Measurements from ENCODE around the gene BTBD18.

Gene BTBD18

GRCh38 chr11:57711414-57712255 is 40.0 kb downstream of the BTBD18 start, which contains the start of gene MED19:
TSS of gene MED19 (minus strand) at chr11:57712215. CDS start at chr11:57712179, 36 bp downstream.
- no peak for TF ChIP-seq REST (IDR thresholded peaks at IDR 0.05; ENCODE audit: insufficient read depth in 1 of 2, low read depth in 2 of 2, low read length in 2 of 2)
- TF ChIP-seq SIN3A (IDR thresholded peaks at IDR 0.05; ENCODE audit: borderline replicate concordance, insufficient read depth, low read length), result no peak; the same call in 1 of the 2 replicates
- TF ChIP-seq POLR2AphosphoS5 (IDR thresholded peaks at IDR 0.05; ENCODE audit: low read depth, low read length), result peak; percentile 65
- no peak for TF ChIP-seq TAF1 (IDR thresholded peaks at IDR 0.05; ENCODE audit: borderline replicate concordance, insufficient read depth, low read length)
- TF ChIP-seq FOXP2 (optimal IDR thresholded peaks at IDR 0.05; ENCODE audit: borderline replicate concordance, extremely low read depth, extremely low read length, insufficient read depth), result no peak

GRCh38 chr11:57709802-57710367 is 41.7 kb downstream of the BTBD18 start:
- TF ChIP-seq TAF1 (IDR thresholded peaks at IDR 0.05; ENCODE audit: borderline replicate concordance, insufficient read depth, low read length) (no peak), FOXP2 (optimal IDR thresholded peaks at IDR 0.05; ENCODE audit: borderline replicate concordance, extremely low read depth, extremely low read length, insufficient read depth) (no peak), POLR2AphosphoS5 (IDR thresholded peaks at IDR 0.05; ENCODE audit: low read depth, low read length) (no peak), SIN3A (IDR thresholded peaks at IDR 0.05; ENCODE audit: borderline replicate concordance, insufficient read depth, low read length) (no peak), REST (IDR thresholded peaks at IDR 0.05; ENCODE audit: insufficient read depth in 1 of 2, low read depth in 2 of 2, low read length in 2 of 2) (no peak)

DNA sequence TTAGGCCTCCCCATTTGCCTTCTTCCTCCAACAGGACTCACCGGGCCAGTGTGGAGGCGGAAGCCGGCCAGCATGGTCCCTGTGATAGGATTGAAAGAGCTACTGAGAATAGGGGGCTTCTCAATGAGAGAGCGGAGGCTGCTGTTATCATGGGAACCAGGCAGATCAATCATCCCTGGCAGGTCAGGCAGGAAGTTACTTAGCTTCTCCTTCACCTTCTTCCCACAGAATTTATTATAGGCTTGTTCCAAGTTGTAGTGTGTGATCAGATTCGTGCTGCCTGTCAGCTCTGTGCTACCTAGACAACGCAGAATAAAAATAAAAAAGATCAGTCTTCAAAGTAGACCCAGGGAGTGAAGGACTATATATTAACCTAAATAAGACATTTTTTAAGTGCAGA is 46.7 kb downstream of the BTBD18 start:
- no peak for TF ChIP-seq REST (IDR thresholded peaks at IDR 0.05; ENCODE audit: insufficient read depth in 1 of 2, low read depth in 2 of 2, low read length in 2 of 2)
- TF ChIP-seq POLR2AphosphoS5 (IDR thresholded peaks at IDR 0.05; ENCODE audit: low read depth, low read length), result no peak; the same call in 1 of the 2 replicates
- no peak for TF ChIP-seq FOXP2 (optimal IDR thresholded peaks at IDR 0.05; ENCODE audit: borderline replicate concordance, extremely low read depth, extremely low read length, insufficient read depth)
- TF ChIP-seq SIN3A (IDR thresholded peaks at IDR 0.05; ENCODE audit: borderline replicate concordance, insufficient read depth, low read length), result no peak
- no peak for TF ChIP-seq TAF1 (IDR thresholded peaks at IDR 0.05; ENCODE audit: borderline replicate concordance, insufficient read depth, low read length)

DNA sequence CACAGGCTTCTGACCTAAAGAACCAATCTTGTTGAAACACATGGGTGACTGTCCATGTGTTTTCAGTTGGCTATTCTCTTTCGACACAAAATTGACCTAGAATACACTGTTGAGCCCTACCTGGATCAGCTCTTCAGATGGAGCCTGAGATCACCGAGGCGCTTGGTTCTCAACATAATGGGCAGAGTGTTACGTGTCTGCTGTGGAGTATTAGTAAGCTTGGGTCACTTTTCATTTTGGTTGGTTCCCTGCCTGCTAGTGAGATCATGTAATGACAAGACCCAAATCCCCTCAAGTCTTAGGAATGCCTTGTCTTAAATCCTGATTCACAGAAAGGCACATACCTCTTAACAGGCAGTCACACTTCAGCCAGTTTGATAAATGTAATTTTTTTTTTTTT is 48.3 kb downstream of the BTBD18 start:
- TF ChIP-seq SIN3A (IDR thresholded peaks at IDR 0.05; ENCODE audit: borderline replicate concordance, insufficient read depth, low read length), result no peak
- no peak for TF ChIP-seq REST (IDR thresholded peaks at IDR 0.05; ENCODE audit: insufficient read depth in 1 of 2, low read depth in 2 of 2, low read length in 2 of 2)
- TF ChIP-seq TAF1 (IDR thresholded peaks at IDR 0.05; ENCODE audit: borderline replicate concordance, insufficient read depth, low read length), result no peak
- no peak for TF ChIP-seq POLR2AphosphoS5 (IDR thresholded peaks at IDR 0.05; ENCODE audit: low read depth, low read length)
- no peak for TF ChIP-seq FOXP2 (optimal IDR thresholded peaks at IDR 0.05; ENCODE audit: borderline replicate concordance, extremely low read depth, extremely low read length, insufficient read depth)
